ENCODE results near the gene MAST4. TPM values are rescaled to one million over a fixed set of nuclear protein-coding genes. Genes with fewer than 3 reads are reported as not detected.

MAST4 gene
- total and polyA plus RNA-seq, 2 donors (not counting 1 experiment from before 2014, with no cell fraction given): 2.5 to 57.1 TPM

- POLR2A ChIA-PET: no interaction called here
- TF ChIP-seq EZH2 (IDR thresholded peaks at IDR 0.05; ENCODE audit: borderline replicate concordance, insufficient read depth, low read depth, low read length, poor library complexity, severe bottlenecking) (no peak), CTCF (IDR thresholded peaks at IDR 0.05) (no peak)
- Histone ChIP-seq H3K79me2 (ENCODE audit: control insufficient read depth, insufficient read depth, low read length) (no peaks in the 10 kb centered on the region), H3K4me3 (ENCODE audit: control extremely low read depth in 1 of 5, extremely low read depth in 1 of 5, insufficient read depth in 1 of 5, low read depth in 2 of 5, low read length in 4 of 5) (no peak overlapping the region), H3K9me3 (ENCODE audit: control extremely low read depth in 1 of 3, control insufficient read depth in 2 of 3, insufficient read depth in 1 of 3, low read length in 2 of 3) (no peaks in the 10 kb centered on the region), H2AFZ (ENCODE audit: insufficient read depth, low read depth, low read length, poor library complexity, severe bottlenecking) (no peak overlapping the region), H3K36me3 (replicated peaks in 1 of 2; ENCODE audit: control extremely low read depth in 1 of 2, control insufficient read depth in 1 of 2, extremely low read depth in 1 of 2, insufficient read depth in 2 of 2, low read length in 1 of 2) (no peaks in the 10 kb centered on the region), H3K27me3 (replicated peaks in 1 of 4; ENCODE audit: control extremely low read depth in 1 of 4, control insufficient read depth in 3 of 4, insufficient read depth in 4 of 4, low read length in 3 of 4) (no peaks in the 10 kb centered on the region), H3K9ac (ENCODE audit: low read length) (no peak overlapping the region), H3K4me2 (replicated peaks; ENCODE audit: low read depth, low read length, poor library complexity, severe bottlenecking) (peak overlapping the region; percentile 0), H3K4me1 (ENCODE audit: control insufficient read depth in 2 of 2, insufficient read depth in 2 of 2, low read length in 2 of 2) (peaks cover 3 to 6% of the 10 kb centered on the region in 2 donors), H3K27ac (ENCODE audit: low read length in 2 of 2) (no peak overlapping the region), H4K20me1 (ENCODE audit: control insufficient read depth, insufficient read depth, low read length, poor library complexity, severe bottlenecking) (no peaks in the 10 kb centered on the region)
- WGBS (ENCODE audit: insufficient coverage): 93% methylated on average over 2 of the region's 3 CpGs
- H3K4me3 Mint-ChIP-seq: peak overlapping the region; percentile 40
- no peak overlapping the region for H3K27ac Mint-ChIP-seq
- intact Hi-C loops (cut with micrococcal nuclease): no loop called here
- DNase-seq (no peak), ATAC-seq (ENCODE audit: low read depth) (no peak)
- no peaks in the 10 kb centered on the region for H3K9me3 Mint-ChIP-seq (ENCODE audit: insufficient read depth)
- H3K27me3 Mint-ChIP-seq: no peaks in the 10 kb centered on the region
- H3K4me1 Mint-ChIP-seq: peaks cover 37% of the 10 kb centered on the region
- CTCF ChIA-PET: interaction anchor here (1.1 to 1.2 kb wide), 2 partner anchors 11 to 18 kb away, joined by 3 to 4 read pairs; no protein-coding TSS in a partner anchor
Observed at GRCh38 chr5:66616520-66617225, 20.5 kb downstream of the MAST4 start.

GRCh38 chr5:66617226-66617861 lies 21.2 kb downstream of the MAST4 start:
- CTCF ChIA-PET: interaction anchor here (1.2 kb wide), 1 partner anchor 11 kb away, joined by 4 read pairs; no protein-coding TSS in a partner anchor
- H3K4me2 ChIP-seq (replicated peaks; ENCODE audit: low read depth, low read length, poor library complexity, severe bottlenecking): peak overlapping the region; percentile 0
- H3K27me3 Mint-ChIP-seq: no peaks in the 10 kb centered on the region
- no peak overlapping the region for H3K9ac ChIP-seq (ENCODE audit: low read length)
- no peaks in the 10 kb centered on the region for H3K79me2 ChIP-seq (ENCODE audit: control insufficient read depth, insufficient read depth, low read length)
- H3K9me3 Mint-ChIP-seq (ENCODE audit: insufficient read depth): no peaks in the 10 kb centered on the region
- peak overlapping the region; percentile 57 for H3K27ac Mint-ChIP-seq
- H2AFZ ChIP-seq (ENCODE audit: insufficient read depth, low read depth, low read length, poor library complexity, severe bottlenecking): no peak overlapping the region
- no peak overlapping the region for H3K4me3 ChIP-seq (ENCODE audit: control extremely low read depth in 1 of 5, extremely low read depth in 1 of 5, insufficient read depth in 1 of 5, low read depth in 2 of 5, low read length in 4 of 5)
- H3K27ac ChIP-seq (ENCODE audit: low read length in 2 of 2): peak overlapping the region in 1 of 2 donors; percentile 35
- H3K27me3 ChIP-seq (replicated peaks in 1 of 4; ENCODE audit: control extremely low read depth in 1 of 4, control insufficient read depth in 3 of 4, insufficient read depth in 4 of 4, low read length in 3 of 4): no peaks in the 10 kb centered on the region
- H3K9me3 ChIP-seq (ENCODE audit: control extremely low read depth in 1 of 3, control insufficient read depth in 2 of 3, insufficient read depth in 1 of 3, low read length in 2 of 3): no peaks in the 10 kb centered on the region
- TF ChIP-seq EZH2 (IDR thresholded peaks at IDR 0.05; ENCODE audit: borderline replicate concordance, insufficient read depth, low read depth, low read length, poor library complexity, severe bottlenecking) (no peak), CTCF (IDR thresholded peaks at IDR 0.05) (no peak)
- intact Hi-C loops (cut with micrococcal nuclease): no loop called here
- DNase-seq: no peak
- ATAC-seq (ENCODE audit: low read depth): no peak
- H3K4me1 ChIP-seq (ENCODE audit: control insufficient read depth in 2 of 2, insufficient read depth in 2 of 2, low read length in 2 of 2): peaks cover 3 to 6% of the 10 kb centered on the region in 2 donors
- no peaks in the 10 kb centered on the region for H3K36me3 ChIP-seq (replicated peaks in 1 of 2; ENCODE audit: control extremely low read depth in 1 of 2, control insufficient read depth in 1 of 2, extremely low read depth in 1 of 2, insufficient read depth in 2 of 2, low read length in 1 of 2)
- H4K20me1 ChIP-seq (ENCODE audit: control insufficient read depth, insufficient read depth, low read length, poor library complexity, severe bottlenecking): no peaks in the 10 kb centered on the region
- H3K4me1 Mint-ChIP-seq: peaks cover 31% of the 10 kb centered on the region
- H3K4me3 Mint-ChIP-seq: peak overlapping the region; percentile 46
- WGBS (ENCODE audit: insufficient coverage): 80% methylated on average over 3 of the region's 6 CpGs
- POLR2A ChIA-PET: no interaction called here

All from B cell (primary cell).